ENCODE results near the gene ZPBP.

Gene ZPBP, protein sequence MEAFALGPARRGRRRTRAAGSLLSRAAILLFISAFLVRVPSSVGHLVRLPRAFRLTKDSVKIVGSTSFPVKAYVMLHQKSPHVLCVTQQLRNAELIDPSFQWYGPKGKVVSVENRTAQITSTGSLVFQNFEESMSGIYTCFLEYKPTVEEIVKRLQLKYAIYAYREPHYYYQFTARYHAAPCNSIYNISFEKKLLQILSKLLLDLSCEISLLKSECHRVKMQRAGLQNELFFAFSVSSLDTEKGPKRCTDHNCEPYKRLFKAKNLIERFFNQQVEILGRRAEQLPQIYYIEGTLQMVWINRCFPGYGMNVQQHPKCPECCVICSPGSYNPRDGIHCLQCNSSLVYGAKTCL

DNA sequence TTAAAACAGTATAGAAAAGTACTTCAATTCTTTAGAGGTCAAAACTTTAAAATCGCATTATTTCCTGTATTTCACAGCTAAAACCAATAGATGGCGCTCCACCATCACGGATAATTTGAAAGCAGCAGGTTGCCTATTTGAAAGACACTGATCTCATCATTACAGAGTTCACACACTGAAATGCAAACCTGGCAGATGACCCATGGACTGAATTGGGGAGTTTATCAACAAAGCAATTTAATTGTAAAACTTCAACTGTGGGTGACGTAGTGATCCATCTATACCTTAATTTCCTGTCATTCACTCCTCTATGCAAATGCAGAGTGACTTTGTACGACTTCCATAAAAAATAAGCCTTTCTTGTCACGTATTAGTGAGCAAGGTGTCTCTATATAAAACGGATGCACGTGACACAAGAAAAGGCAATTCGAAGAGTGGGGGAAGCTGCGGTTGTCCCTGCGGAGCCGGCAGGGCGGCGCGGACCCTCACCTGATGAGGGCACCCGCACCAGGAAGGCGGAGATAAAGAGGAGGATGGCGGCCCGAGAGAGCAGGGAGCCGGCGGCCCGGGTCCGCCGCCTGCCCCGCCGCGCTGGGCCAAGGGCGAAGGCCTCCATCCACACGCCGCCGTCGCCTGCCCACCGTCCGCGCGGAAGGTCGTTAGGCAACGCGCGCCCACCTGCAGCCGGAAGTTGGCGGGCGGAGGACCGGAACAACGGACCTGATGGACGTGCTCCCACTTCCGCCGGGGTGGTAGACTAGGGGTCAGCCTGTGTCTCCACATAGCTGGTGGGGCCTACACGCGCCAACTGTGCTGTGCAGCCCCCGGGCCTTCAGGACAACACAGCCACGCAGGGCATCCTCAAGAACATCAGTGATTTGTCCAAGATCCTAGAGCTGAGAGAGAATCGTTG, at the start of gene ZPBP:
TSS of gene ZPBP (minus strand) at position 668 of the 913 bp plus-strand sequence. CDS start at position 616, 52 bp downstream.
- TF ChIP-seq, protein P1, sequence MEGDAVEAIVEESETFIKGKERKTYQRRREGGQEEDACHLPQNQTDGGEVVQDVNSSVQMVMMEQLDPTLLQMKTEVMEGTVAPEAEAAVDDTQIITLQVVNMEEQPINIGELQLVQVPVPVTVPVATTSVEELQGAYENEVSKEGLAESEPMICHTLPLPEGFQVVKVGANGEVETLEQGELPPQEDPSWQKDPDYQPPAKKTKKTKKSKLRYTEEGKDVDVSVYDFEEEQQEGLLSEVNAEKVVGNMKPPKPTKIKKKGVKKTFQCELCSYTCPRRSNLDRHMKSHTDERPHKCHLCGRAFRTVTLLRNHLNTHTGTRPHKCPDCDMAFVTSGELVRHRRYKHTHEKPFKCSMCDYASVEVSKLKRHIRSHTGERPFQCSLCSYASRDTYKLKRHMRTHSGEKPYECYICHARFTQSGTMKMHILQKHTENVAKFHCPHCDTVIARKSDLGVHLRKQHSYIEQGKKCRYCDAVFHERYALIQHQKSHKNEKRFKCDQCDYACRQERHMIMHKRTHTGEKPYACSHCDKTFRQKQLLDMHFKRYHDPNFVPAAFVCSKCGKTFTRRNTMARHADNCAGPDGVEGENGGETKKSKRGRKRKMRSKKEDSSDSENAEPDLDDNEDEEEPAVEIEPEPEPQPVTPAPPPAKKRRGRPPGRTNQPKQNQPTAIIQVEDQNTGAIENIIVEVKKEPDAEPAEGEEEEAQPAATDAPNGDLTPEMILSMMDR (IDR thresholded peaks at IDR 0.05; ENCODE audit: extremely low read depth, missing control alignments) = peak; percentile 70
- peak; percentile 75 for DNase-seq (ENCODE audit: low spot score)

DNA sequence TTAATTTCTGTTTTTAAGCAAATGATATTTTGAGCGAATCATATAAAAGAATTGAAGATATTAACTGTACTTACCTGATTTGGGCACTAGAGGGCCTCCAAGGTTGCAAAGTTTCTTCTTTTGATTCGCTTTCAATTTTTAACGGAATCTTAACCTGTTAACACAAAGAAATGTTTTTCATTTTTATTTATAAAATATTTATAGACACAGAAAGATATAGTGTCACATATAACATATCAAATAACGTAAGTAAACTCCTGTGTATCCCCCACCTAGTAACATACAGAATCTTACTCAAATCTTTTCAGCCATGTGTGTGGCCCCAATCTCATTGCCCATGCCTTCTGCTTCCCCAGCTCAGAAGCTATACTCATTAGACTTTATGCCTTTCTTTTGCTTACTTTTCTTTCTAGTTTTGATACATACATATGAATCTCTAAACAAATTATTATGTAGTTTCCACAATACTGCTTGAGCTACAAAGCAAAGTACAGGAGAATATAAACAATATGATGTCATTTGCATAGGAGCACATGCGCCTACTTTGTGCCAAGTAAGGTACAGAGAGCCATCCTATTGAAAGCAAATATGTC, 49.5 kb upstream of the ZPBP start:
- TF ChIP-seq, protein P1 (IDR thresholded peaks at IDR 0.05; ENCODE audit: extremely low read depth, missing control alignments) = peak; percentile 30
- DNase-seq (ENCODE audit: low spot score) = no peak

DNA sequence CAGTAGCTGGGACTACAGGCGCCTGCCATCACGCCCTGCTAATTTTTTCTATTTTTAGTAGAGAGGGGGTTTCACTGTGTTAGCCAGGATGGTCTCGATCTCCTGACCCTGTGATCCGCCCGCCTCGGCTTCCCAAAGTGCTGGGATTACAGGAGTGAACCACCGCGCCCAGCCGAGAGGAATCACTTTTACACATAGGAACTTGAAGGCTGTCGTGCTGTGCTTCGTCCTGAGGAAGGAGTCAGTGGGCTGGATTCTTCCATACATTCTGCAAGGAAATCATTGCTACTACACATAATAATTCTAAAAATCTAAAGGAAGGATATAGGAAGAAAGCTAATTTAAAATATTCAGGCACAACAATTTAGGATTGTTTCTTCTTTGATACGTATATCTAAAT, 48.8 kb upstream of the ZPBP start:
- TF ChIP-seq, protein P1 (IDR thresholded peaks at IDR 0.05; ENCODE audit: extremely low read depth, missing control alignments) = no peak
- no peak for DNase-seq (ENCODE audit: low spot score)

DNA sequence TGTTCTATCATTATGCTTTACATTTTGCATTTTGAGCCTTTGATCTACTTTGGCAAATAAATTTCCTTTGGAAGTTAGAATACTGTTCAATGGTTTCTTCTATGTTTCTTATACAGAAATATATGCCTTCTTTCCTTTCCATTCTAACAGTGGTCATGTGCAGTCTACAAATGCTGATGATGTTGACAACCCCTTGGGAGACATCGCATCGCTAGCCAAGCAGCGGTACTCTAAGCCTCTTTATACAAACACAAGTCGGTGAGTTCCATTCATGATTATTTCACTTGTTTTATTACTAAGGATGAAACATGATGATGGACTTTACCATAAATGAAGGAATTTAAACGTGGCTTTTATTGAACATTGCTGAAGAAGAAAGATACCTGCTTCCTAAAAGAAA, 48.1 kb upstream of the ZPBP start:
- DNase-seq (ENCODE audit: low spot score) = no peak
- TF ChIP-seq, protein P1 (IDR thresholded peaks at IDR 0.05; ENCODE audit: extremely low read depth, missing control alignments) = no peak

DNA sequence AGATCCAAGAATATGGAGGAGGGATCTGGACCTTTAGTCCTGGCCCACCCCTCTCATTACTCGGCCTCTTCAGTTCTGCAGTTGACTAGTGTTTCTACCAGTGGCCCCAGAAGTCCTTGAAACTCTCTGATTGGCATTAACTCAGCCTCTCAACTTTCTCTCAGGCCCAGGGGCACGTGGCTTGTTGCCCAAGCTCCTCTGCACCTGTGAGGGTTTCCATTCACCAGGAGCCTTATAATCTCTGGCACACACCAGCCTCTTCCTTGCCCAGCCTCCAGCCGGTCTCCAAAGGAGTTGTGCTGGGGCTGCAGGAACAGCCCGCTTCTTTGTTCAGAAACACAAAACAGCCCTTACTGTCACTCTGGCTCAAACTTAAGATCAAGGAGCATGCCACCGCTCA, 47.6 kb upstream of the ZPBP start:
- no peak for DNase-seq (ENCODE audit: low spot score)
- TF ChIP-seq, protein P1 (IDR thresholded peaks at IDR 0.05; ENCODE audit: extremely low read depth, missing control alignments) = no peak

DNA sequence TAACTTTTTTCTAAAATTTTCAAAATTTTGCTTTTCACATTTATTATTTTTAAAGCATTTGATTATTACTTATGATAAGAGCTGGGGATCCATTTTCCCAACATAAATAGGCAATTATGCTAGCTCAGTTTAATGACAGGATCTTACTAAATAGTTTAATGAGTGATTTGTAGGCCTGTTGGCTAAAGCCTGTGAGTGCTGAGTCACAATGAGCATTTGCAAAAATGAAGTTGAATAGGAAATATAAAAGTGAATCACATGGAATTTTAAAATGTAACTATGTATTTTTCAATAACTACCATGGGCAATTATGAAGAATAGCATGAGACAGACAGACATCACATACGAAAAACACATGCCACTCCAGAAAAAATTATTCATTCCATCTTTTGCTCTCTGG, 45.1 kb upstream of the ZPBP start:
- TF ChIP-seq, protein P1 (IDR thresholded peaks at IDR 0.05; ENCODE audit: extremely low read depth, missing control alignments) = no peak
- DNase-seq (ENCODE audit: low spot score) = no peak

All from GM20000 (cell line).